ENCODE measurements around the gene CD27.

DNA sequence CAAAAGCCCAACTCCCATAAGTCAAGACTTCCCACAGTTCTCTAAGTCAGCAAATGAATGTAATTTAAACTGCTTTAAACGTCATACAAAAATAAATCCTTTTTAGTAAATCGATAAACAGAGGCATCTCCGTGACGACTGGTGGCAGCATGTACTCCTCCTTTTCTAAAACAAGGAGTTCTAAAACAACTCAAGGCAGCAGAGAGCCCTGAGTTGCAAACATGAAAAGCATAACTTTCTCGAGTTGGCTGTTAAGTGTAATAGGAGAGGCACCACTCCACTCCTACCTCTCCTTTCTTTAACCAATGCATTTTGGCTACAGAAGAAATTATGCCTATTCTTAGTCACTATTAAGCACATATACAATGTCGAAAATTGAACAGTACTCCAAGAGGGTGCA is 38.8 kb upstream of the CD27 start:
- TF ChIP-seq, protein P1, sequence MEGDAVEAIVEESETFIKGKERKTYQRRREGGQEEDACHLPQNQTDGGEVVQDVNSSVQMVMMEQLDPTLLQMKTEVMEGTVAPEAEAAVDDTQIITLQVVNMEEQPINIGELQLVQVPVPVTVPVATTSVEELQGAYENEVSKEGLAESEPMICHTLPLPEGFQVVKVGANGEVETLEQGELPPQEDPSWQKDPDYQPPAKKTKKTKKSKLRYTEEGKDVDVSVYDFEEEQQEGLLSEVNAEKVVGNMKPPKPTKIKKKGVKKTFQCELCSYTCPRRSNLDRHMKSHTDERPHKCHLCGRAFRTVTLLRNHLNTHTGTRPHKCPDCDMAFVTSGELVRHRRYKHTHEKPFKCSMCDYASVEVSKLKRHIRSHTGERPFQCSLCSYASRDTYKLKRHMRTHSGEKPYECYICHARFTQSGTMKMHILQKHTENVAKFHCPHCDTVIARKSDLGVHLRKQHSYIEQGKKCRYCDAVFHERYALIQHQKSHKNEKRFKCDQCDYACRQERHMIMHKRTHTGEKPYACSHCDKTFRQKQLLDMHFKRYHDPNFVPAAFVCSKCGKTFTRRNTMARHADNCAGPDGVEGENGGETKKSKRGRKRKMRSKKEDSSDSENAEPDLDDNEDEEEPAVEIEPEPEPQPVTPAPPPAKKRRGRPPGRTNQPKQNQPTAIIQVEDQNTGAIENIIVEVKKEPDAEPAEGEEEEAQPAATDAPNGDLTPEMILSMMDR (IDR thresholded peaks at IDR 0.05), result no peak
- TF ChIP-seq POLR2A (IDR thresholded peaks at IDR 0.05), result no peak

All from right lobe of liver (tissue), 4 donors.